ENCODE results near the gene SYT1.

SYT1 gene

GRCh38 chr12:79370021-79370420 lies 505.4 kb downstream of the SYT1 start:
- no peak for FAIRE-seq

GRCh38 chr12:79371226-79371625 lies 506.7 kb downstream of the SYT1 start:
- DNase-seq (ENCODE audit: insufficient read length) (no peak), FAIRE-seq (no peak)
- no peak for TF ChIP-seq POLR2A (IDR thresholded peaks at IDR 0.05; ENCODE audit: low read depth, low read length)
- TF ChIP-seq TAF1 (IDR thresholded peaks at IDR 0.05; ENCODE audit: borderline replicate concordance, low read depth, low read length), result no peak
- no peak for TF ChIP-seq POLR2AphosphoS5 (IDR thresholded peaks at IDR 0.05; ENCODE audit: low read depth, low read length)

More at GRCh38 chr12:79370021-79370420, 505.4 kb downstream of the SYT1 start:
- DNase-seq (ENCODE audit: insufficient read length), result no peak
- no peak for TF ChIP-seq POLR2A (IDR thresholded peaks at IDR 0.05; ENCODE audit: low read depth, low read length)
- no peak for TF ChIP-seq POLR2AphosphoS5 (IDR thresholded peaks at IDR 0.05; ENCODE audit: low read depth, low read length)
- TF ChIP-seq TAF1 (IDR thresholded peaks at IDR 0.05; ENCODE audit: borderline replicate concordance, low read depth, low read length), result no peak

DNA sequence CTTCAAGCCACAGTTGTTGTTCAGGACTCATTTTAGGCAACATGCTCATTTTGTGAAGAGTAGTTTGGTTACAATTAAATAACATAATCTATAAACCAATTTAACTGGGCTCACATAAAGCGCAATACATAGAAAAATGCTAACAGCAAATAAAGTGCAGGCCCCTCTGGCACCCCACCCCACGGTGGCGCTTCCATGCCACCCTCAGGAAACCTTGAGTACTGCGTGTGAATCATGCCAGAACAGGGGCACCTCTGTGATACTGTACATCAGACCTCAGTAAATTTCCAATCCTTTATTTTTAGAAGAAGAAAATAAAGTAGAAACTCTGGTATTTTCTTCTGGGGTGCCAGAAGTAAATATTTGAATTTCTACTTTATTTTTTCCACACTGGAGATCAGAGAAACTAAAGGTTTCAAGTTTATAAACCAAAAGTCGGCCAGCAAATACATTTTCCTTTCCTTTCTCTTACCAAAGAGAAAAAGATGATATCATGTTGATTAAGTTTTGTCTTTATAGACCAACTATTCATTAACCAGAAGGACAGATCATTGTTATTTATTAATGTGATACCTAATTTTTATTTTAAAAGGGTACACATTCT lies 509.4 kb downstream of the SYT1 start:
- FAIRE-seq (peak; percentile 5), DNase-seq (ENCODE audit: insufficient read length) (no peak)
- TF ChIP-seq TAF1 (IDR thresholded peaks at IDR 0.05; ENCODE audit: borderline replicate concordance, low read depth, low read length) (no peak), POLR2A (IDR thresholded peaks at IDR 0.05; ENCODE audit: low read depth, low read length) (no peak), POLR2AphosphoS5 (IDR thresholded peaks at IDR 0.05; ENCODE audit: low read depth, low read length) (no peak)

DNA sequence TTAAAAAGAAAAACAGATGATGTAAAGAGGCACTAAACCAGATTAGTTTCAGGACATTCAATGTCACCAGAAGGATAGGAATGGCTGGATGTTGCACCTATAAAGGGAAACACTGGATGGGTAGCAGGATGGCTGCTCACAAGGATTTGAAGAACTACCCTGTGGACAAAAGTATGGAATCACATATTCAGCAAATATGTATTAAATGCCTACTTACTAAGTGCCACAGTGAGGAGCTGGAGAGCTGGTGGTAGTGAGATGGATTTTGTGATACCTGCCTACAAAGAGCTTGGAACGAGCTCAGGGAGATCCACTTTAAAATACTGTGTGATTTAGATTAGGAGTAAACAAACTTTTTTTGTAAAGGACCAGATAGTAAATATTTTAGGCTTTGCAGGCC lies 510.0 kb downstream of the SYT1 start:
- DNase-seq (ENCODE audit: insufficient read length) (no peak), FAIRE-seq (no peak)
- TF ChIP-seq POLR2A (IDR thresholded peaks at IDR 0.05; ENCODE audit: low read depth, low read length) (no peak), POLR2AphosphoS5 (IDR thresholded peaks at IDR 0.05; ENCODE audit: low read depth, low read length) (no peak), TAF1 (IDR thresholded peaks at IDR 0.05; ENCODE audit: borderline replicate concordance, low read depth, low read length) (no peak)

DNA sequence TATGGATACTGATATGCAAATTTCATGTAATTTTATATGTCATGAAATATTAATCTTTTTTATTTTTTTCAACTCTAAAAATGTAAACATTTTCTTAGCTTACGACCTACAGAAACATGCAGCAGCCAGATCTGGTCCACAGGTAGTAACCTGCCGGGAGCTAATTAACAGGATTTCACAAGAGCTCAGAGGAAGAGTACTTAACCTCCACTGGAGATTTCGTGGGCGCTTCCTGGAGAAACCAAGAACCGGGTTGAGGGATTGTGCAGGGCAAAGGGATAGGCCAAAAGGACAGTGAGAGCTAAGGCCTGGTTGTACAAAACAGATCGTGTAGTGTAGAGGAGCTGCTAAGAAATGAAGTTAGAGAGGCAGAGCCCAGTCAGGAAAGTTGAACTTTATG lies 510.5 kb downstream of the SYT1 start:
- FAIRE-seq, result no peak

DNA sequence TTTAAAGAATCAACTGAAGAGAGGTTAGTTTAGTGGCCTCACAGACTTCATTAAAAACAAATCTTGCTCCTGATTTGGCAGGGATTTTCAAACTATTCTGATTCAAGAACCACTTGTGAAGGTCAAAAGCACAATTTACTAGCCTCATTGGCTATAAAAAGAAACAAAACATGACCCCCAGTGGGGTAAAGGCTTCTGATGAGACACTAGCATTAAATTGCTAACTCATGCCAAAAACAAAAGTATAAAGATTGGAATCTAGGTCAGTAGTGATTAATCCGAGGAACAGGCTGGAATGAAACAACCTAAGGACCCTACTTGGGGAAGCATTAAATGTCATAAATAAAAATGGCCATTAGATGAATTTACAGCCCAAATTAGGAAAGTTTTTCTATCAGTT lies 513.9 kb downstream of the SYT1 start:
- no peak for TF ChIP-seq POLR2AphosphoS5 (IDR thresholded peaks at IDR 0.05; ENCODE audit: low read depth, low read length)
- TF ChIP-seq TAF1 (IDR thresholded peaks at IDR 0.05; ENCODE audit: borderline replicate concordance, low read depth, low read length), result no peak
- DNase-seq (ENCODE audit: insufficient read length) (no peak), FAIRE-seq (no peak)

More for the DNA sequence above, 510.5 kb downstream of the SYT1 start:
- no peak for DNase-seq (ENCODE audit: insufficient read length)
- no peak for TF ChIP-seq TAF1 (IDR thresholded peaks at IDR 0.05; ENCODE audit: borderline replicate concordance, low read depth, low read length)
- no peak for TF ChIP-seq POLR2A (IDR thresholded peaks at IDR 0.05; ENCODE audit: low read depth, low read length)
- no peak for TF ChIP-seq POLR2AphosphoS5 (IDR thresholded peaks at IDR 0.05; ENCODE audit: low read depth, low read length)

- TF ChIP-seq POLR2A (IDR thresholded peaks at IDR 0.05; ENCODE audit: low read depth, low read length) (no peak), POLR2AphosphoS5 (IDR thresholded peaks at IDR 0.05; ENCODE audit: low read depth, low read length) (no peak), TAF1 (IDR thresholded peaks at IDR 0.05; ENCODE audit: borderline replicate concordance, low read depth, low read length) (no peak)
- FAIRE-seq, result no peak
- no peak for DNase-seq (ENCODE audit: insufficient read length)
Measured at GRCh38 chr12:79380402-79380801, 515.8 kb downstream of the SYT1 start.

- DNase-seq (ENCODE audit: insufficient read length) (no peak), FAIRE-seq (no peak)
- TF ChIP-seq POLR2AphosphoS5 (IDR thresholded peaks at IDR 0.05; ENCODE audit: low read depth, low read length) (no peak), POLR2A (IDR thresholded peaks at IDR 0.05; ENCODE audit: low read depth, low read length) (no peak), TAF1 (IDR thresholded peaks at IDR 0.05; ENCODE audit: borderline replicate concordance, low read depth, low read length) (no peak)
Measured at GRCh38 chr12:79381248-79382208, 517.0 kb downstream of the SYT1 start.

- FAIRE-seq (no peak), DNase-seq (ENCODE audit: insufficient read length) (no peak)
- no peak for TF ChIP-seq TAF1 (IDR thresholded peaks at IDR 0.05; ENCODE audit: borderline replicate concordance, low read depth, low read length)
- no peak for TF ChIP-seq POLR2AphosphoS5 (IDR thresholded peaks at IDR 0.05; ENCODE audit: low read depth, low read length)
- TF ChIP-seq POLR2A (IDR thresholded peaks at IDR 0.05; ENCODE audit: low read depth, low read length), result no peak
Measured at GRCh38 chr12:79384551-79384950, 520.0 kb downstream of the SYT1 start.

DNA sequence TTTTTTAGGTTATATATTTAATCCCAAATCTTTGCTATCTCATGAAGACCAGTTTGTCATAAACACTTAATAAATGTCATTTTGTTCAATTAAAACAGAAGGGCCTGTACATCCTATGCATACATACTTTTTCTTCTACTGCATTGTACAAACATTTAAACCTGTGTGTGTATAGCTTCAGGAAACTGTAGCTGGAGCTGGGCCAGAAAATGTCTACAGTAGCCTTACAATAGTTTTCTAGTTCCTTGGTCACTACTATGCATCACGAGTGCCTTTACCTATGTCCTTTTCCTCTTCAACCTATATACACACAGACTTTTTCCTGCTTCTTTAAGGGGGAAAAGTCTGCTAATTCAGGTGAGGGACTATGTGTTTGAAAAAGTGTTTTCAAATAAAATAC lies 523.4 kb downstream of the SYT1 start:
- FAIRE-seq, result no peak

GRCh38 chr12:79393842-79394241 lies 529.3 kb downstream of the SYT1 start:
- FAIRE-seq (no peak), DNase-seq (ENCODE audit: insufficient read length) (no peak)
- TF ChIP-seq POLR2A (IDR thresholded peaks at IDR 0.05; ENCODE audit: low read depth, low read length) (no peak), TAF1 (IDR thresholded peaks at IDR 0.05; ENCODE audit: borderline replicate concordance, low read depth, low read length) (no peak)

More for the DNA sequence above, 523.4 kb downstream of the SYT1 start:
- TF ChIP-seq POLR2A (IDR thresholded peaks at IDR 0.05; ENCODE audit: low read depth, low read length) (no peak), POLR2AphosphoS5 (IDR thresholded peaks at IDR 0.05; ENCODE audit: low read depth, low read length) (no peak), TAF1 (IDR thresholded peaks at IDR 0.05; ENCODE audit: borderline replicate concordance, low read depth, low read length) (no peak)
- no peak for DNase-seq (ENCODE audit: insufficient read length)

DNA sequence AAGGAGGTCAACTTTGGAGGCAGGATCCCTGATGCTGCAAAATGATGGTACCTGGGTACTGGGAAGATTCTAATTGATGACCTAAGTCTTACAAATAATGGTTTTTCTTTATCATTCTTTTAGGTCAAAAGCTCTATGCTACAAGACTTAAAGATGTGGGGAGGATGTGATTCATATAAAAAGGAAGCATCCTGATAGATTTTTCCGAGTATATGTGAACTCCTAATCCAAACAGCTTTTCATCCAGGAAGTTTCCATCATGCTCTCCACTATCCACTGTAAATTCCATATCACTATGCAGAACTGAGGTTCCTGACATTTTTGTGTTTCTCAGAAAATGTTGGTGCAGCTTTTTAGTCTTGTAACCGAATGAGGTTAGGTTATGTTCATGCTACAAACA lies 533.0 kb downstream of the SYT1 start:
- TF ChIP-seq POLR2AphosphoS5 (IDR thresholded peaks at IDR 0.05; ENCODE audit: low read depth, low read length) (no peak), POLR2A (IDR thresholded peaks at IDR 0.05; ENCODE audit: low read depth, low read length) (no peak), TAF1 (IDR thresholded peaks at IDR 0.05; ENCODE audit: borderline replicate concordance, low read depth, low read length) (no peak)
- FAIRE-seq, result no peak
- DNase-seq (ENCODE audit: insufficient read length), result no peak

All from GM12892 (cell line).